MCF 10A (cell line): ENCODE results near the gene PPP2R5C. TPM values are rescaled to one million over a fixed set of nuclear protein-coding genes. Genes with fewer than 3 reads are reported as not detected.

Experiments used
- BruUV-seq: library from RNA; stranded (reverse); fragments of 400-500 nt; replicated peaks from 2 replicates; lab custom pipeline; 2021; lab: Mats Ljungman, UMichigan
- CTCF ChIA-PET: fragments of 300-600 bp; sonication (Branson Sonifier 250); formaldehyde crosslinking; extraction: SDS; loops from one replicate; lab custom pipeline; 2021; ENCODE audit warnings: antibody characterized with exemption, inconsistent platforms; lab: Yijun Ruan, JAX
- POLR2A ChIA-PET: fragments of 300-600, 350-650 bp; sonication (Branson Sonifier 250); formaldehyde crosslinking; extraction: SDS; loops from one replicate; lab custom pipeline; 2020; ENCODE audit warnings: antibody characterized with exemption, inconsistent platforms; lab: Yijun Ruan, JAX
- DNase-seq: peaks from one replicate; pipeline ENCODE4 v3.0.0-alpha.2; 2018; ENCODE audit not compliant: unreplicated experiment
- H3K27ac Mint-ChIP-seq: one replicate; pipeline ENCODE4 v1.8.0; 2022; ENCODE audit warnings: mild to moderate bottlenecking, low read depth, mixed read lengths; ENCODE audit not compliant: unreplicated experiment
- H3K27me3 Mint-ChIP-seq: one replicate; pipeline ENCODE4 v1.8.0; 2022; ENCODE audit warnings: mixed read lengths; ENCODE audit not compliant: insufficient read depth, unreplicated experiment
- H3K36me3 Mint-ChIP-seq: one replicate; pipeline ENCODE4 v1.8.0; 2022; ENCODE audit warnings: mild to moderate bottlenecking, moderate library complexity, mixed read lengths; ENCODE audit not compliant: insufficient read depth, unreplicated experiment
- H3K4me1 Mint-ChIP-seq: one replicate; pipeline ENCODE4 v1.8.0; 2022; ENCODE audit warnings: mixed read lengths; ENCODE audit not compliant: insufficient read depth, unreplicated experiment
- H3K4me3 Mint-ChIP-seq: one replicate; pipeline ENCODE4 v1.8.0; 2022; ENCODE audit warnings: mild to moderate bottlenecking, moderate library complexity, mixed read lengths; ENCODE audit not compliant: unreplicated experiment
- H3K9me3 Mint-ChIP-seq: one replicate; pipeline ENCODE4 v1.8.0; 2022; ENCODE audit warnings: mixed read lengths; ENCODE audit not compliant: unreplicated experiment
- CTCF ChIP-seq: fragments of 200-600 bp; IDR thresholded peaks from one replicate; pipeline ENCODE4 v1.8.0; 2022; ENCODE audit warnings: antibody characterized with exemption, mild to moderate bottlenecking; ENCODE audit not compliant: unreplicated experiment
- intact Hi-C: fragments of 100-400 bp; cut with micrococcal nuclease; formaldehyde crosslinking; loops from 2 replicates; pipeline ENCODE4 v1.14.1; 2022
- total RNA-seq: library from RNA; stranded (reverse); gene quantifications from 2 replicates; pipeline ENCODE4 v1.2.3, GENCODE V29; 2022

PPP2R5C gene
- total RNA-seq, 1 experiment from 2014 or later = 118 TPM

GRCh38 chr14:101889898-101890297 is 128.4 kb downstream of the PPP2R5C start:
- CTCF ChIA-PET = no interaction called here
- DNase-seq = peak; percentile 0
- no peaks in the 10 kb centered on the region for H3K9me3 Mint-ChIP-seq
- POLR2A ChIA-PET = no interaction called here
- H3K36me3 Mint-ChIP-seq = peaks cover 72% of the 10 kb centered on the region
- H3K27me3 Mint-ChIP-seq = no peaks in the 10 kb centered on the region
- no peak overlapping the region for H3K4me3 Mint-ChIP-seq
- BruUV-seq = no TSS peak
- TF ChIP-seq CTCF = peak; percentile 5
- intact Hi-C loops = loop anchor here (10.0 kb wide), 1 partner anchor 115 kb away; no protein-coding TSS in a partner anchor
- no peaks in the 10 kb centered on the region for H3K4me1 Mint-ChIP-seq
- H3K27ac Mint-ChIP-seq = no peak overlapping the region

GRCh38 chr14:101891471-101891870 is 130.0 kb downstream of the PPP2R5C start:
- ChIA-PET CTCF (interaction anchor here (1.4 kb wide), 1 partner anchor 120 kb away, joined by 4 read pairs; no protein-coding TSS in a partner anchor), POLR2A (interaction anchor here (0.5 kb wide), 1 partner anchor 22 kb away, joined by 3 read pairs; no protein-coding TSS in a partner anchor)
- no TSS peak for BruUV-seq
- H3K4me1 Mint-ChIP-seq = no peaks in the 10 kb centered on the region
- H3K4me3 Mint-ChIP-seq = no peak overlapping the region
- DNase-seq = no peak
- no peaks in the 10 kb centered on the region for H3K27me3 Mint-ChIP-seq
- no peaks in the 10 kb centered on the region for H3K9me3 Mint-ChIP-seq
- intact Hi-C loops = no loop called here
- no peak for TF ChIP-seq CTCF
- H3K36me3 Mint-ChIP-seq = peaks cover 75% of the 10 kb centered on the region
- no peak overlapping the region for H3K27ac Mint-ChIP-seq

- DNase-seq = no peak
- intact Hi-C loops = no loop called here
- Mint-ChIP-seq H3K4me3 (no peak overlapping the region), H3K4me1 (no peaks in the 10 kb centered on the region), H3K36me3 (peaks cover 84% of the 10 kb centered on the region), H3K9me3 (no peaks in the 10 kb centered on the region), H3K27ac (no peak overlapping the region), H3K27me3 (no peaks in the 10 kb centered on the region)
- CTCF ChIA-PET = interaction anchor here (1.1 kb wide), 1 partner anchor 123 kb away, joined by 5 read pairs; no protein-coding TSS in a partner anchor
- POLR2A ChIA-PET = no interaction called here
- BruUV-seq = no TSS peak
- TF ChIP-seq CTCF = no peak
Observed at GRCh38 chr14:101893759-101894158, 132.2 kb downstream of the PPP2R5C start.

- no TSS peak for BruUV-seq
- H3K4me3 Mint-ChIP-seq = no peak overlapping the region
- H3K36me3 Mint-ChIP-seq = peaks cover 83% of the 10 kb centered on the region
- POLR2A ChIA-PET = no interaction called here
- CTCF ChIA-PET = interaction anchor here (1.1 kb wide), 1 partner anchor 124 kb away, joined by 5 read pairs; no protein-coding TSS in a partner anchor
- no peaks in the 10 kb centered on the region for H3K4me1 Mint-ChIP-seq
- no peaks in the 10 kb centered on the region for H3K9me3 Mint-ChIP-seq
- no peak overlapping the region for H3K27ac Mint-ChIP-seq
- intact Hi-C loops = no loop called here
- TF ChIP-seq CTCF = no peak
- no peaks in the 10 kb centered on the region for H3K27me3 Mint-ChIP-seq
- DNase-seq = no peak
Observed at GRCh38 chr14:101894365-101895081, 133.0 kb downstream of the PPP2R5C start.
